Vagina (tissue), 2 donors: ENCODE results near the gene RASSF9.

Experiments used
- CTCF ChIP-seq, 3 experiments: fragments of 450-650 bp in 2 of 3; fragments of 200-600 bp in 1 of 3; sonication (generic) in 1 of 3; IDR thresholded peaks; one replicate each; pipeline ENCODE4 v1.5.1; 2017 to 2019; ENCODE audit warnings: antibody characterized with exemption in 3 of 3, mild to moderate bottlenecking in 2 of 3, moderate library complexity in 2 of 3
- POLR2A ChIP-seq, 2 donors: fragments of 450-650 bp; IDR thresholded peaks; one replicate each; pipeline ENCODE4 v1.6.1; 2017; ENCODE audit warnings: antibody characterized with exemption in 2 of 2, mild to moderate bottlenecking in 2 of 2, moderate library complexity in 2 of 2
- POLR2AphosphoS5 ChIP-seq, 2 donors: sonication (generic); formaldehyde crosslinking; IDR thresholded peaks; one replicate each; pipeline ENCODE4 v1.9.0; 2017; ENCODE audit warnings: antibody characterized with exemption in 2 of 2, mild to moderate bottlenecking in 2 of 2, low read depth in 1 of 2; ENCODE audit not compliant: insufficient read depth in 1 of 2

GRCh38 chr12:85828576-85828975, 7.6 kb downstream of the RASSF9 start:
- TF ChIP-seq CTCF (IDR thresholded peaks at IDR 0.05) (no peak), POLR2A (IDR thresholded peaks at IDR 0.05) (no peak), POLR2AphosphoS5 (IDR thresholded peaks at IDR 0.05; ENCODE audit: insufficient read depth in 1 of 2, low read depth in 1 of 2) (no peak)
